Endothelial cell of umbilical vein (primary cell): ENCODE results near the gene PIEZO2.

Source experiments
- EZH2 ChIP-seq: IDR thresholded peaks from 2 replicates; pipeline ENCODE4 v1.6.1; 2012; ENCODE audit warnings: borderline replicate concordance, low read depth, mild to moderate bottlenecking, moderate library complexity, low read length, inconsistent platforms; ENCODE audit not compliant: severe bottlenecking
- GATA2 ChIP-seq: IDR thresholded peaks from 2 replicates; pipeline ENCODE4 v1.7.0; 2011; ENCODE audit warnings: low read depth, mild to moderate bottlenecking, moderate library complexity, mixed read lengths, low read length; ENCODE audit not compliant: insufficient read length, insufficient read depth
- JUN ChIP-seq: IDR thresholded peaks from 2 replicates; pipeline ENCODE4 v1.6.1; 2011; ENCODE audit warnings: borderline replicate concordance, low read depth; ENCODE audit not compliant: insufficient read length, insufficient read depth
- MYC ChIP-seq: IDR thresholded peaks from one replicate; pipeline ENCODE4 v1.6.1; 2011; ENCODE audit warnings: mild to moderate bottlenecking, low read depth, low read length
- POLR2A ChIP-seq: IDR thresholded peaks from 2 replicates; pipeline ENCODE4 v1.6.1; 2012; ENCODE audit warnings: low read depth, mild to moderate bottlenecking, control low read depth, low read length
- POLR2AphosphoS5 ChIP-seq: IDR thresholded peaks from 2 replicates; pipeline ENCODE4 v1.6.1; 2012; ENCODE audit warnings: low read depth, mild to moderate bottlenecking, control low read depth, low read length, moderate library complexity; ENCODE audit not compliant: insufficient read depth
- TF ChIP-seq, protein P1 (sequence below), 2 donors: IDR thresholded peaks; 1 replicate in 1 of 2; 2 replicates in 1 of 2; pipeline ENCODE4 v1.5.1; 2011; ENCODE audit warnings: low read length in 2 of 2, mild to moderate bottlenecking in 2 of 2, moderate library complexity in 2 of 2, control low read depth in 1 of 2, inconsistent platforms in 1 of 2, low read depth in 1 of 2; ENCODE audit not compliant: insufficient read depth in 1 of 2; ENCODE audit errors: extremely low read depth in 1 of 2
- TF ChIP-seq, protein P2 (sequence below): IDR thresholded peaks from 2 replicates; pipeline ENCODE4 v1.6.1; 2011; ENCODE audit not compliant: insufficient read depth, insufficient read length

DNA sequence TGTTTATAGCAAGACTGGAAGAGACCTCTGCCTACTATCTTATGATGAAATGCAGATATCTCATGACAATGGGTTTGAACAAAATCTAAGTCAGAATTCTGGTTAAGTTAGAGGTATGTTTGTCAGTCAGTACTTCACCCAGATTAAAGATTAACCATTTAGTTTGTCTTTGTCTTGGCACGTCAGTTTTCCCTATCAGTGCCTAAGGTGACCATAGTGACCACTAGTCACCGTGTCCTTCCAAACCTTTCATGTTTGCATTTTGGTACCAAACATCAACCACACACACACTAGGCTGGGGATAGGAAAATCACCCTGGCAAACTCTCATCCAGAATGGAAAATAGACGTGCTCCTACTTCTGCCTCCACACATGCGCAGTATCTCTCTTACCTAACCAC, 248.9 kb downstream of the PIEZO2 start:
- TF ChIP-seq, protein P1, sequence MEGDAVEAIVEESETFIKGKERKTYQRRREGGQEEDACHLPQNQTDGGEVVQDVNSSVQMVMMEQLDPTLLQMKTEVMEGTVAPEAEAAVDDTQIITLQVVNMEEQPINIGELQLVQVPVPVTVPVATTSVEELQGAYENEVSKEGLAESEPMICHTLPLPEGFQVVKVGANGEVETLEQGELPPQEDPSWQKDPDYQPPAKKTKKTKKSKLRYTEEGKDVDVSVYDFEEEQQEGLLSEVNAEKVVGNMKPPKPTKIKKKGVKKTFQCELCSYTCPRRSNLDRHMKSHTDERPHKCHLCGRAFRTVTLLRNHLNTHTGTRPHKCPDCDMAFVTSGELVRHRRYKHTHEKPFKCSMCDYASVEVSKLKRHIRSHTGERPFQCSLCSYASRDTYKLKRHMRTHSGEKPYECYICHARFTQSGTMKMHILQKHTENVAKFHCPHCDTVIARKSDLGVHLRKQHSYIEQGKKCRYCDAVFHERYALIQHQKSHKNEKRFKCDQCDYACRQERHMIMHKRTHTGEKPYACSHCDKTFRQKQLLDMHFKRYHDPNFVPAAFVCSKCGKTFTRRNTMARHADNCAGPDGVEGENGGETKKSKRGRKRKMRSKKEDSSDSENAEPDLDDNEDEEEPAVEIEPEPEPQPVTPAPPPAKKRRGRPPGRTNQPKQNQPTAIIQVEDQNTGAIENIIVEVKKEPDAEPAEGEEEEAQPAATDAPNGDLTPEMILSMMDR (IDR thresholded peaks at IDR 0.05; ENCODE audit: extremely low read depth in 1 of 2, insufficient read depth in 1 of 2, low read depth in 1 of 2, low read length in 2 of 2) = no peak
- TF ChIP-seq, protein P2, sequence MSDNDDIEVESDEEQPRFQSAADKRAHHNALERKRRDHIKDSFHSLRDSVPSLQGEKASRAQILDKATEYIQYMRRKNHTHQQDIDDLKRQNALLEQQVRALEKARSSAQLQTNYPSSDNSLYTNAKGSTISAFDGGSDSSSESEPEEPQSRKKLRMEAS = no peak
- TF ChIP-seq POLR2A = no peak
- TF ChIP-seq POLR2AphosphoS5 = no peak
- no peak for TF ChIP-seq GATA2
- no peak for TF ChIP-seq EZH2
- TF ChIP-seq JUN = no peak
- TF ChIP-seq MYC = no peak
